HG03039 (cell line): ENCODE measurements around the gene KRTAP5-9.
"Not testable (repeated sequence)": the region's sequence is repeated elsewhere in the genome, so short reads cannot be mapped to it uniquely, and the experiment has no call there.

Source experiments
- ATAC-seq: cut with Tn5 transposase; IDR thresholded peaks from one replicate; pipeline ENCODE4 v1.9.1; 2021; ENCODE audit warnings: mild to moderate bottlenecking, moderate library complexity; ENCODE audit not compliant: unreplicated experiment

KRTAP5-9 gene

DNA sequence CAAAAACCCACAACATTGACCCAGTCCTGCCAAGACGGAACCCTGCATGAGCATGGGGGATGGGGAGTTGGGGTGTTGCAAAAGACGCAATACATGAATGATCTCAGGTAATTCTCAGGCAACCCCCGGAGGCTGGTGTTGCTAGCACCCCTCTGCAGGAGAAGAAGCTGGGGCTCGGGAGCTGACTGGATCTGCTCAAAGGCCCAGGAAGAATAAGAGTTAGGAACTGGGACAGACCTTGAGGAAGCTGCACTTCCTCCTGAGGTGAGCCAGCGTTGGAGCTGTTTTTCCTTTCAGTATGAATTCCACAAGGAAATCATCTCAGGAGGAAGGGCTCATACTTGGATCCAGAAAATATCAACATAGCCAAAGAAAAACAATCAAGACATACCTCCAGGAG lies at the start of gene KRTAP5-9:
KRTAP5-9 (plus strand) TSS at position 301 of the 400 bp plus-strand sequence. CDS start 238 bp downstream, outside the sequence.
- no peak for ATAC-seq

DNA sequence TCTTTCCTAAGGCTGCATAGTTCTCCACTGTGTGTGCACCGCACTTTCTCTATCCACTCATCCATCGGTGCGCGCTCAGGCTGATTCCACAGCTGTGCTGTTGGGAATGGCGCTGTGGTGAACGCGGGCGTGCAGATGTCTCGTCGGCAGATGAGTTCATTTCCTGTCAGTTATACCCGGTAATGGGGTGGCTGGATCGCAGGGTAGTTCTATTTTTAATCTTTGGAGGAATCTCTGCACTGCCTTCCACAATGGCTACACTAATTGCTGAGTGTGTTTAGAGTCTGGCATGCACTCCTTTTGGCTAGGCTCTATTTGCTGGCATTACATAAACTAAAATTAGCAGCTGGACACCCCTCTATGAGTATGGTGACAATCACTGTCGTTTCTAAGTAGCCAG lies 49.1 kb upstream of the KRTAP5-9 start:
- no peak for ATAC-seq

GRCh38 chr11:71499546-71499945 lies 48.7 kb upstream of the KRTAP5-9 start:
- ATAC-seq, result no peak

GRCh38 chr11:71500601-71501021 lies 47.6 kb upstream of the KRTAP5-9 start:
- no peak for ATAC-seq

DNA sequence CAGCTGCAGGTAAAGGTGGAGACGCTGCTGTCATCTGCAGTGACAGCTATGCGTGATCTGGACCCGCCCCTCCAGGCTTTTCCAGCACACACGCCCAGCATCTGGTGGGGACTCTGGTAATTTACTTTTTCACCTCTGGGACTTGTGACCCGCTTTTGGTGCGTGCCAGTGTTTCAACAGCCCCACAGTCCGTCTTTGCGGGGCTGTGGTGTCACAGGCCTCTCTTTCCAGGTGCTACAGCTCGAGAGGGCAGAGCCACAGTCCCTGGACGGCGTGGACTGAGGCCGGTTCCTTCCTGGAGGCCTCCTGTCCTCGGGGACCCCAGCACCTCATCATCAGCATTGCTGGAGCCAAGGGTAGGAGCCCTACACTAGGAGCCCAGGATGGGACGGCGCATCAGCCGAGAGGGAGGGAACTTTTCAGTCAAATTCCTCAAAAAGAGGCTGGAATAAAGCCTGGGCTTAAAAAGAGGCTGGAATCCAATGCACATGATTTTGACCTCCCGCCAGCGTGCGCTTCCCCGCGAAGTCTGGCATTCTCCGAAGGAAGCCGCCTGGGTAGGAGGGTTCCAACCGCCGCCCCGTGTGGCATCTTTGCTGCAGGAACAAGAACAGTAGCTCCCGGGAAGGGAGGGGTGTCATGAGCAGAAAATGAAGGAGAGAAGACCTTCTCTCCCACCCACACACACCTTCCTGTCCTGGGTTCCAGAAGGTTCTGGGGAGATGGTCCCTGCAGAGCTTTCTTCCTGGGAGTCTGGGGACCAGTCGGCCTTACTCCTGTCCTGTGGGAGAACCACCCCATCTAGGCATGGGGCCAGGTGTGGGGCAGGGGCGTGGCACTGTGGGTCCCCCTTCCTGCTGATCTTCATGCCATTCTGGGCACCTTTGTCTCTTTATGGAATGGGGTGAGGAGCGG lies 46.9 kb upstream of the KRTAP5-9 start:
- ATAC-seq, result no peak

DNA sequence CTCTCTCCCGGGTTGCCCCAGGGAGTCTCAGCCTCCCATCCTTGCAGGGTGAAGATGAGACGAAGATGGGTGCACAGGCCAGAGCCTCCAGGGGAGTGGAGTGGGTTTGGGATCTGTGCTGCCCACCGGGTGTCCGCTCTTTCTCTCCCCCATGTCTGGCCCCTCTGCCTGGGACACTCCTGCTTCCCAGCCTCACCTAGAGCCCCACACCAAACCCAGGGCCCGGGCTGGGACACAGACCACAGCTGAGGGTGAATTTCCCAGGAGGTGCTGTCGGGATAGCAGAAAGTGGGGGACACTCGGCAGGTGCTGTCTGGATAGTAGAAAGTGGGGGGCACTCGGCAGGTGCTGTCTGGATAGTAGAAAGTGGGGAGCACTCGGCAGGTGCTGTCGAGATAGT lies 46.2 kb upstream of the KRTAP5-9 start:
- ATAC-seq, result no peak

DNA sequence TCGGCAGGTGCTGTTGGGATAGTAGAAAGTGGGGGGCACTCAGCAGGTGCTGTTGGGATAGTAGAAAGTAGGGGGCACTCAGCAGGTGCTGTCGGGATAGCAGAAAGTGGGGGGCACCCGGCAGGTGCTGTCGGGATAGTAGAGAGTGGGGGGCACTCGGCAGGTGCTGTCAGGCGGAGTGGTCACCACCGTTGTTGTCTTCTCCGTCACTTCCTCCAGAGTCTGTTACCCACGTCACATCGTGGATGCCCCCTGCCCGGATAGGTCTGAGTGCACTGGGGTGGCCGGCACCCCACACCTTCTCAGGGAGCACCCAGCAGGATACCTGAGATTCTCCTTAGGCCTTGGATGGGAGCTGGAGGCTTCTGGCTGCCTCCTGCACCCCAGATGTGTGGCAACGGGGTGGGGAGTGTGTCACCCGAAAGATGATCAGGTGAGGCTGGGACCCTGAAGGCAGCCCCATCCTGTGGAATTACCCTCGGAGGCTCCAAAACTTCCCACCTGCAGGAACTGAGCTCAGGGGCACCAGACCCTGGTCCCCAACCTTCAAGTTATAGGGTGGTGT lies 45.3 kb upstream of the KRTAP5-9 start:
- ATAC-seq, result no peak

GRCh38 chr11:71504531-71504930 lies 43.7 kb upstream of the KRTAP5-9 start:
- no peak for ATAC-seq

GRCh38 chr11:71505001-71505400 lies 43.2 kb upstream of the KRTAP5-9 start:
- no peak for ATAC-seq

- ATAC-seq, result no peak
These were observed 42.4 kb upstream of the KRTAP5-9 start for GRCh38 chr11:71505781-71506180.

DNA sequence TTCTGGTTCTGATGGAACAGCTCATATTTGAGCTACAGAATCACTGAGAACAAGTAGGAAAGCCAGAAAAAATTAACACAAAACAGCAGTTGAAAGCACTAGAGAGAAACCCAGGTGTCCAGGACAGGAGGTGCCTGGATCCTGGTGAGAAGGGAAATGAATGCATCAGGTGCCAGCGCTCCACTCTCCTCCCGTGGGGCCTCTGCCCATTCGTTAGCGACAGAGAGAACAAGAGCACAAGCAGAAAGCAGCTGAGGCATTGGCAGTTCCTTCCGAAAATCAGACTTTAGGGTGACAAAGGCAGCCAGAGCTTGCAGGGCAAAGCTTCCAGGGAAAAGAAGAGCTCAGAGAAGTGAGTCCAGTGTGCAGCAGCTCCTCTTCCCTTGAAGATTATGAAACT lies 41.1 kb upstream of the KRTAP5-9 start:
- no peak for ATAC-seq

GRCh38 chr11:71518506-71519471 lies 29.4 kb upstream of the KRTAP5-9 start:
- ATAC-seq, result no peak

GRCh38 chr11:71519546-71519945 lies 28.7 kb upstream of the KRTAP5-9 start:
- no peak for ATAC-seq

DNA sequence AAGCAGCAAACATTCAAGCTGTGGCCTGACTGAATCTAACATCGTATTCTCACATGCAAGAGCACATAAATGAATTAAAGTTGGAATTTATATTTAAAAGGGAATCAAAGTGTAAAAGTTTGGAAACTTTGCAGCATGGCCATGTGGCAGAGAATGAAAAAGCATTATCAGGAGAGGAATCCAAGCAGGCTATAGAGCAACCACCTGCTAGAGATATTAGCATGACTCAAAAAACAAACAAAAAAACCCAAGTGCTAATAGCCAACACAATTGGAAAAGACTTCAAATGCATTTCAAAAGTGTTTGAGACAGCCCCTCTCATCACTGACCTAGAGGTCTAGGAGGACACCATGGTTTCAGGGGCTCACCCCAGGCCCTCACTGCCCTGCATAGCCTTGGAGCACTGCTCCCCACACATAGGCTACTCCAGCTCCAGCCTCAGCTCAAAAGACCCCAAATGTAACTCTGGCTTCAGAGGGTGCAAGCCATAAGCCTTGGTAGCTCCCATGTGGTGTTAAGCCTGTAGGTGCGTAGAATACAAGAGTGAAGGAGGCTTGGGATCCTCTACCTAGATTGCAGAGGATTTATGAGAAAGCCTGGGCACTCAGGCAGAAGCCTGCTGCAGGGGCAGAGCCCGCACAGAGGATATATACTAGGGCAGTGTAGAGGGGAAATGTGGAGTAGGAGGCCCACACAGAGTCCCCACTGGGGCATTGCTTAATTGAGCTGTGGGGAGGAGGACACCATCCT lies 22.9 kb upstream of the KRTAP5-9 start:
- no peak for ATAC-seq

- ATAC-seq, result no peak
These were observed 22.2 kb upstream of the KRTAP5-9 start for GRCh38 chr11:71525938-71526495.

DNA sequence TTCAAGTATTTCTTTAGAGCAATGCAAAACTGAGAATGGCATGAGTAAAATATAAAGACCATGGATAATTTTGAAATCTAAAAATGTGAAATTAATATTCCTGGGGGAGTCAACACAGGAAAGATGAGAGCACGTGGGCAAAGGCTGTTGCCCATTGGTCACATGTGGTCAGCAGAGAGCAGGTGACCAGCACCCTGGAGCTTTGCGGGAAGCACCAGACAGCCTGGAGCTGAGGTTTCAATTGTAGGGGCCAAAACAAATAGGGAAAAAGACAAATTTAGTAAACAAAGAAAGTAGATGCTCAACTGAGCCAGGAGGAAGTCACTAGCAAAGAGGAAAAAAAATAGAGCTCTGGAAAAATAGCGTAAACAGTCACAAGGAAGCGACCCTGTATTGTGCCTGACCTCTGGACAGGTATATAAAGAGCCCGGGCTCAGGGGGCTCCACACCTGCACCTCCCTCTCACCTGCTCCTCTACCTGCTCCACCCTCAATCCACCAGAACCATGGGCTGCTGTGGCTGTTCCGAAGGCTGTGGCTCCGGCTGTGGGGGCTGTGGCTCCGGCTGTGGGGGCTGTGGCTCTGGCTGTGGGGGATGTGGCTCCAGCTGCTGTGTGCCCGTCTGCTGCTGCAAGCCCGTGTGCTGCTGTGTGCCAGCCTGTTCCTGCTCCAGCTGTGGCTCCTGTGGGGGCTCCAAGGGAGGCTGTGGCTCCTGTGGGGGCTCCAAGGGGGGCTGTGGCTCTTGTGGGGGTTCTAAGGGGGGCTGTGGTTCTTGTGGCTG lies 21.2 kb upstream of the KRTAP5-9 start, which contains the start of gene KRTAP5-7:
KRTAP5-7 (plus strand) TSS at position 472 of the 780 bp plus-strand sequence; CDS start at position 506, 34 bp downstream.
- ATAC-seq, result not testable (repeated sequence)

DNA sequence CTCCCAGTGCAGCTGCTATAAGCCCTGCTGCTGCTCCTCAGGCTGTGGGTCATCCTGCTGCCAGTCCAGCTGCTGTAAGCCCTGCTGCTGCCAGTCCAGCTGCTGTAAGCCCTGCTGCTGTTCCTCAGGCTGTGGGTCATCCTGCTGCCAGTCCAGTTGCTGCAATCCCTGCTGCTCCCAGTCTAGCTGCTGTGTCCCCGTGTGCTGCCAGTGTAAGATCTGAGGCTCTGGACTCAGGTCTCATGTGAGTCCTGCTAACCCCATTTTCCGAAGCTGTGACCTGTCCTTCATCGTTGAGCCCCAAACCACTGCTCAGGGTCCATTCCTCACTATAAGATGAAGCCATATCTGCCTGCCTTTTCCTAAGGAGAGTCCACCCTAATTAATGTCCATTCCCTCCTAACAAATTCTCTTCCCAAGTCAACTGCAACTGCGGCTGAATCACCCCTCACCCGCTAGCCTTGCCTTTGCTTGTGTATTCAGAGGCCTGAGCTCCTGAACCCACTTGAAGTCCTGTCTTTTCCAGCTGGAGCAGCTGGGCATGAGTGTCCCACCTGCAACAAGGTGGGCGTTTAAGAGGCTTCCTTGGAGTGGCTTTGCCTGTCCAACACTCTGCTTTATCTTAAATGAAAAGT lies 20.5 kb upstream of the KRTAP5-9 start:
- no peak for ATAC-seq

- no peak for ATAC-seq
These were observed 17.6 kb upstream of the KRTAP5-9 start for GRCh38 chr11:71530602-71531001.
